ENCODE results near the gene MMP15. TPM values are rescaled to one million over a fixed set of nuclear protein-coding genes. Genes with fewer than 3 reads are reported as not detected.
"Not testable (repeated sequence)": the region's sequence is repeated elsewhere in the genome, so short reads cannot be mapped to it uniquely, and the experiment has no call there.

MMP15 gene
- 0.60 and 0.88 TPM in 2 replicates for polyA plus RNA-seq (2011; rRNA removed)
- 0.52 and 0.69 TPM in 2 replicates for polyA minus RNA-seq (2011; rRNA and poly(A)+ RNA removed)

GRCh38 chr16:58025351-58026138 lies at the start of gene MMP15:
MMP15 (plus strand) TSS chr16:58025754; CDS start chr16:58026351, 597 bp downstream.
- H3K9me3 ChIP-seq (ENCODE audit: control insufficient read depth, insufficient read depth, low read length), result no peaks in the 10 kb centered on the region; the same call in 1 of the 2 replicates
- H3K27me3 ChIP-seq (ENCODE audit: control insufficient read depth, insufficient read depth, low read length), result peaks cover 42% of the 10 kb centered on the region
- TF ChIP-seq CTCF (IDR thresholded peaks at IDR 0.05; ENCODE audit: low read depth, low read length), result no peak
- H3K4me3 ChIP-seq (ENCODE audit: low read depth, low read length), result peak within 1 kb of the TSS; percentile 59
- ChIA-PET CTCF (interaction anchor here (0.6 to 4.3 kb wide), 3 partner anchors 24 to 470 kb away, joined by 3 to 29 read pairs (median 5); no protein-coding TSS in a partner anchor), POLR2A (interaction anchor here (1.0 to 3.1 kb wide), 2 partner anchors 96 to 103 kb away, joined by 3 to 12 read pairs; partner anchors contain the start of gene CFAP20)
- DNase-seq (ENCODE audit: low read depth, low spot score), result no peak
- no peak within 1 kb of the TSS for H3K27ac ChIP-seq (ENCODE audit: low read depth, low read length)

GRCh38 chr16:57976331-57976796 lies 49.2 kb upstream of the MMP15 start:
- no peak overlapping the region for H3K27ac ChIP-seq (ENCODE audit: low read depth, low read length)
- no peaks in the 10 kb centered on the region for H3K9me3 ChIP-seq (ENCODE audit: control insufficient read depth, insufficient read depth, low read length)
- peaks cover 21% of the 10 kb centered on the region for H3K27me3 ChIP-seq (ENCODE audit: control insufficient read depth, insufficient read depth, low read length)
- no peak for DNase-seq (ENCODE audit: low read depth, low spot score)
- POLR2A ChIA-PET, result no interaction called here
- H3K4me3 ChIP-seq (ENCODE audit: low read depth, low read length), result no peak overlapping the region
- no peak for TF ChIP-seq CTCF (IDR thresholded peaks at IDR 0.05; ENCODE audit: low read depth, low read length)
- CTCF ChIA-PET, result no interaction called here

GRCh38 chr16:57977418-57978069 lies 48.0 kb upstream of the MMP15 start:
- POLR2A ChIA-PET, result no interaction called here
- Histone ChIP-seq H3K27ac (ENCODE audit: low read depth, low read length) (no peak overlapping the region), H3K27me3 (ENCODE audit: control insufficient read depth, insufficient read depth, low read length) (peaks cover 11% of the 10 kb centered on the region), H3K4me3 (ENCODE audit: low read depth, low read length) (no peak overlapping the region), H3K9me3 (ENCODE audit: control insufficient read depth, insufficient read depth, low read length) (no peaks in the 10 kb centered on the region)
- CTCF ChIA-PET, result interaction anchor here (0.6 kb wide), 1 partner anchor 220 kb away, joined by 4 read pairs; no protein-coding TSS in a partner anchor
- no peak for TF ChIP-seq CTCF (IDR thresholded peaks at IDR 0.05; ENCODE audit: low read depth, low read length)
- no peak for DNase-seq (ENCODE audit: low read depth, low spot score)

- H3K9me3 ChIP-seq (ENCODE audit: control insufficient read depth, insufficient read depth, low read length); DNase-seq (ENCODE audit: low read depth, low spot score); POLR2A ChIA-PET; H3K4me3 ChIP-seq (ENCODE audit: low read depth, low read length); H3K27ac ChIP-seq (ENCODE audit: low read depth, low read length): not testable (repeated sequence)
- H3K27me3 ChIP-seq (ENCODE audit: control insufficient read depth, insufficient read depth, low read length), result peaks cover 11% of the 10 kb centered on the region
- CTCF ChIA-PET, result interaction anchor here (0.6 kb wide), 1 partner anchor 220 kb away, joined by 4 read pairs; no protein-coding TSS in a partner anchor
Measured at GRCh38 chr16:57978070-57978465, 47.5 kb upstream of the MMP15 start.

GRCh38 chr16:57979006-57979585 lies 46.5 kb upstream of the MMP15 start:
- CTCF ChIA-PET, result interaction anchor here (0.6 to 1.2 kb wide), 2 partner anchors 80 to 389 kb away, joined by 5 read pairs; no protein-coding TSS in a partner anchor
- DNase-seq (ENCODE audit: low read depth, low spot score), result no peak
- no peak for TF ChIP-seq CTCF (IDR thresholded peaks at IDR 0.05; ENCODE audit: low read depth, low read length)
- H3K4me3 ChIP-seq (ENCODE audit: low read depth, low read length), result no peak overlapping the region
- peaks cover 12% of the 10 kb centered on the region for H3K27me3 ChIP-seq (ENCODE audit: control insufficient read depth, insufficient read depth, low read length)
- no peaks in the 10 kb centered on the region for H3K9me3 ChIP-seq (ENCODE audit: control insufficient read depth, insufficient read depth, low read length)
- no peak overlapping the region for H3K27ac ChIP-seq (ENCODE audit: low read depth, low read length)
- POLR2A ChIA-PET, result no interaction called here
